Glutamatergic neuron (in vitro differentiated cells): ENCODE results near the gene KIRREL2. TPM values are rescaled to one million over a fixed set of nuclear protein-coding genes. Genes with fewer than 3 reads are reported as not detected.
"Not testable (repeated sequence)": the region's sequence is repeated elsewhere in the genome, so short reads cannot be mapped to it uniquely, and the experiment has no call there.

Experiments used
- DNase-seq: peaks from one replicate; pipeline ENCODE4 v3.0.0; 2022
- H3K27ac Mint-ChIP-seq: one replicate; pipeline ENCODE4 v1.8.0; 2020; ENCODE audit warnings: mild to moderate bottlenecking, mixed read lengths, inconsistent platforms; ENCODE audit not compliant: unreplicated experiment
- H3K27me3 Mint-ChIP-seq: one replicate; pipeline ENCODE4 v1.8.0; 2020; ENCODE audit warnings: mild to moderate bottlenecking, moderate library complexity, mixed read lengths, inconsistent platforms; ENCODE audit not compliant: unreplicated experiment
- H3K36me3 Mint-ChIP-seq: one replicate; pipeline ENCODE4 v1.8.0; 2020; ENCODE audit warnings: mild to moderate bottlenecking, mixed read lengths, inconsistent platforms; ENCODE audit not compliant: unreplicated experiment
- H3K4me1 Mint-ChIP-seq: one replicate; pipeline ENCODE4 v1.8.0; 2020; ENCODE audit warnings: mild to moderate bottlenecking, low read depth, mixed read lengths, inconsistent platforms; ENCODE audit not compliant: unreplicated experiment
- H3K4me3 Mint-ChIP-seq: one replicate; pipeline ENCODE4 v1.8.0; 2020; ENCODE audit warnings: mild to moderate bottlenecking, mixed read lengths, inconsistent platforms; ENCODE audit not compliant: unreplicated experiment
- H3K9me3 Mint-ChIP-seq: one replicate; pipeline ENCODE4 v1.8.0; 2020; ENCODE audit warnings: mild to moderate bottlenecking, moderate library complexity, mixed read lengths, inconsistent platforms; ENCODE audit not compliant: unreplicated experiment
- CTCF ChIP-seq: fragments of 200-600 bp; sonication (generic); IDR thresholded peaks from one replicate; pipeline ENCODE4 v1.5.0; 2021; ENCODE audit not compliant: partially characterized antibody, unreplicated experiment
- total RNA-seq: library from RNA; stranded (reverse); fragmentation: NEBNext Ultra II Directional; extraction: Animal tissue kit (Norgen Biotek cat#: 25700); gene quantifications from one replicate; pipeline ENCODE4 v1.2.1, GENCODE V29; 2021; ENCODE audit not compliant: unreplicated experiment

The KIRREL2 gene
- total RNA-seq, 1 donor from 2014 or later, result 47.1 TPM

- no peak for DNase-seq
- Mint-ChIP-seq H3K4me3 (no peak overlapping the region), H3K36me3 (peaks cover 12% of the 10 kb centered on the region), H3K4me1 (peaks cover 9% of the 10 kb centered on the region), H3K27me3 (peaks cover 4% of the 10 kb centered on the region), H3K9me3 (peaks cover 1% of the 10 kb centered on the region), H3K27ac (peak overlapping the region; percentile 83)
- TF ChIP-seq CTCF, result no peak
These were observed 33.5 kb downstream of the KIRREL2 start for GRCh38 chr19:35890113-35890650.

- not testable (repeated sequence) for DNase-seq, H3K4me1 Mint-ChIP-seq, H3K9me3 Mint-ChIP-seq, H3K27me3 Mint-ChIP-seq, H3K4me3 Mint-ChIP-seq, H3K27ac Mint-ChIP-seq
- H3K36me3 Mint-ChIP-seq, result peaks cover 12% of the 10 kb centered on the region
These were observed 35.1 kb downstream of the KIRREL2 start for GRCh38 chr19:35891819-35892218.

- TF ChIP-seq CTCF, result no peak
- H3K27ac Mint-ChIP-seq, result no peak overlapping the region
- H3K9me3 Mint-ChIP-seq, result no peaks in the 10 kb centered on the region
- H3K36me3 Mint-ChIP-seq, result peaks cover 3% of the 10 kb centered on the region
- DNase-seq, result no peak
- peaks cover 5% of the 10 kb centered on the region for H3K27me3 Mint-ChIP-seq
- H3K4me1 Mint-ChIP-seq, result peaks cover 11% of the 10 kb centered on the region
- no peak overlapping the region for H3K4me3 Mint-ChIP-seq
These were observed 37.6 kb downstream of the KIRREL2 start for GRCh38 chr19:35894342-35894741.

- Mint-ChIP-seq H3K4me3 (no peak overlapping the region), H3K4me1 (peaks cover 4% of the 10 kb centered on the region), H3K9me3 (no peaks in the 10 kb centered on the region), H3K27me3 (peaks cover 3% of the 10 kb centered on the region), H3K36me3 (no peaks in the 10 kb centered on the region), H3K27ac (no peak overlapping the region)
- no peak for TF ChIP-seq CTCF
- DNase-seq, result no peak
These were observed 39.4 kb downstream of the KIRREL2 start for GRCh38 chr19:35895911-35896642.

GRCh38 chr19:35896643-35897040 lies 39.9 kb downstream of the KIRREL2 start:
- Mint-ChIP-seq H3K4me3 (no peak overlapping the region), H3K9me3 (no peaks in the 10 kb centered on the region), H3K36me3 (no peaks in the 10 kb centered on the region), H3K27ac (no peak overlapping the region), H3K27me3 (peaks cover 3% of the 10 kb centered on the region), H3K4me1 (peaks cover 4% of the 10 kb centered on the region)
- no peak for TF ChIP-seq CTCF
- no peak for DNase-seq
